Measurements from ENCODE around the gene GSE1.

The GSE1 gene

DNA sequence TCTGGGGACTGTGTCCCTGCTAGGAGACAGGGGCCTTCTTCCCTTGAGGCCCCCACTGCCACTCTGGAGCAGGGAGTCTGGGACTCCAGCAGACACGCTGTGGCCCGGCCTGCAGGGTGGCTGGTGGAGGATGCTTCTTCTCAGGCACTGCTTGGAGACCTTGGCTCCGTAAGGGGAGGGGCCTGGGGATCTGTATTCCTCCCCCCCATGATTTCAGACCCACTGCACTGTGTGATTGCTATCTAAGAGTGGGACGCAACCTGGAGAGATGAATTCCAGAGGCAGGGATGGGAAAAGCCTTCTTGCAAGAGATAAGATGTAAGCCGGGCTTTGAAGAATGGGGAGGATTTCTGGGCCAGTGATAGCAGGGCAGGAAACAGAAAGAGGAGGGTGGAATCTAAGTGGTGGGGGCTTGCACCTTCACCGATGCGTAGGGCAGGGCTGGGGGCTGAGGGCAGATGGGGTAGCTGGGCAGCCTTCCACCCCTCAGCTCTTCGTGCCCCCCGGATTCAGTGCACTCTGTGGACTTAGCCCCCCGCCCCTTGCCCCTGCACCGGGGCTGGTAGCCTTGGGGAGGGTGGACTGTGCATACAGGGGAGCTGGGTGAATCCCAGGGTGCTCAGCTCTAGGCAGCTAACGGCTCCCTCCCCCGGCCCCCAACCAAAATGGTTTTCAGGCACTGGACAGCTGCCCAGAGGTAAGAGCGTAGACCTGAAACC, 5.2 kb upstream of the GSE1 start:
- no peak for DNase-seq

DNA sequence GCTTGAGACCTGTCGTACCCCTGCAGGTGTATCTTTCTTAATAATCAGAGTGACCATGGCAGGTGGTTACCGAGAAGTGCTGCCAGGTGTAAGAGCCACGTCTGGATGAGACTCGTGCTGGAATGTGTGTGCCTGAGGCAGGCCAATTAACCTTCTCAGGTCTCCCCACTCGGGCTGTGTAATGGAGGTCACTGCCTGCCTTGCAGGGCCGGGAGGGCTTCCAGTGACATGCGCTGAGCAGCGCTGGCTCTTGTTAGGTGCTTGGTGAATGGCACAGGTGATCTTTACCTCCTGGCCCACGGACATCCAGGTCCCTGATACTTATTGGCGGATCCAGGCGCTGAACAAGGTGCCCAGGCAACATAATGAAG, 4.6 kb upstream of the GSE1 start:
- DNase-seq: no peak

DNA sequence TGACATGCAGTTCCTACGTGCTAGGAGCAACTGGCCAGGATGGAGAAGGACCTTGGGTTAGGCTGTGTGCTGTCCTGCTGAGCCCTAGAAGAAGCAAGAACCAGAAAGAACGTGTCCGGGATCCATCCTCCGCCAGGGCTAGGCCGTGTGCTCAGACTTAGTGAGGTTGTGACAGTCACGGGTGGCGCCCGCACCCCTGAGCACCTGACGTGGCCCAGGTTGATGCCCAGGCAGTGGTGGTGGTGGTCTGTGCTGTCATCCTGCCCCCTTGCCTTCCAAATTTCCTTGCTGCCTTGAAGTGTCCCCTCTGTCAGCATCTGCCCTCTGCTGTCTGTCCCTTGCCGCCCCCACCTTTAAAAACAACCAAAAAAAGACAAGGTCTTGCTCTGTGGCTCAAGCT, 4.2 kb upstream of the GSE1 start:
- no peak for DNase-seq

DNA sequence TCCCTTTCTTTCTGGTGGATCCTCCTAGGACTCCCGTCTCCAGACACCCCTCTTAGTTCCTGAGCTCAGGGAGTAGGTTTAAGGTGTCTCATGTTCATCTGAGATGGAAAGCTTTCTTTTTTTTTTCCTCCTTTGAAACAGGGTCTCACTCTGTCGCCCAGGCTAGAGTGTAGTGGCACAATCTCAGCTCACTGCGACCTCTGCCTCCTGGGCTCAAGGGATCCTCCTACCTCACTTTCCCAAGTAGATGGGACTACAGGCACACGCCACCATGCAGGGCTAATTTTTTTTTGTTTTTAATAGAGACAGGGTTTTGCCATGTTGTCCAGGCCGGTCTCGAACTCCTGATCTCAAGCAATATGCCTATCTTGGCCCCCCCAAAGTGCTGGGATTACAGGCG, 3.6 kb upstream of the GSE1 start:
- no peak for DNase-seq

GRCh38 chr16:85610059-85610445, 3.1 kb upstream of the GSE1 start:
- no peak for DNase-seq

GRCh38 chr16:85610446-85611193, 2.5 kb upstream of the GSE1 start:
- DNase-seq: peak; percentile 79

DNA sequence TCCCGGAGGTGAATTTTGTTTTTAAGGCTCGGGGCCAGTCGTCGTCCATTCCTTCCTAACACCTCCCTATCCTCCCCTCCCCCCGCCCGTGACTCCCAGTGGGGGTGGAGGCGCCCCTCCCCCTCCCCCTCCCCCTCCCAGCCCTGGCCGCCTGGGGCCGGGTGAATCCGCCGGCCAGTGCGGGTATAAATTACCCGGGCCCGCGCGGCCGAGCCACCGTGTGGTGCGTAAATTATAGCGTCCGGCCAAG, 2.0 kb upstream of the GSE1 start:
- no peak for DNase-seq

GRCh38 chr16:85611444-85612190, 1.5 kb upstream of the GSE1 start:
- peak; percentile 82 for DNase-seq

GRCh38 chr16:85612191-85612800, 826 bp upstream of the GSE1 start:
- no peak for DNase-seq

- DNase-seq: no peak
Measured at GRCh38 chr16:85613604-85614337, 649 bp downstream of the GSE1 start.

GRCh38 chr16:85614338-85615013, 1.4 kb downstream of the GSE1 start:
- DNase-seq: no peak

DNA sequence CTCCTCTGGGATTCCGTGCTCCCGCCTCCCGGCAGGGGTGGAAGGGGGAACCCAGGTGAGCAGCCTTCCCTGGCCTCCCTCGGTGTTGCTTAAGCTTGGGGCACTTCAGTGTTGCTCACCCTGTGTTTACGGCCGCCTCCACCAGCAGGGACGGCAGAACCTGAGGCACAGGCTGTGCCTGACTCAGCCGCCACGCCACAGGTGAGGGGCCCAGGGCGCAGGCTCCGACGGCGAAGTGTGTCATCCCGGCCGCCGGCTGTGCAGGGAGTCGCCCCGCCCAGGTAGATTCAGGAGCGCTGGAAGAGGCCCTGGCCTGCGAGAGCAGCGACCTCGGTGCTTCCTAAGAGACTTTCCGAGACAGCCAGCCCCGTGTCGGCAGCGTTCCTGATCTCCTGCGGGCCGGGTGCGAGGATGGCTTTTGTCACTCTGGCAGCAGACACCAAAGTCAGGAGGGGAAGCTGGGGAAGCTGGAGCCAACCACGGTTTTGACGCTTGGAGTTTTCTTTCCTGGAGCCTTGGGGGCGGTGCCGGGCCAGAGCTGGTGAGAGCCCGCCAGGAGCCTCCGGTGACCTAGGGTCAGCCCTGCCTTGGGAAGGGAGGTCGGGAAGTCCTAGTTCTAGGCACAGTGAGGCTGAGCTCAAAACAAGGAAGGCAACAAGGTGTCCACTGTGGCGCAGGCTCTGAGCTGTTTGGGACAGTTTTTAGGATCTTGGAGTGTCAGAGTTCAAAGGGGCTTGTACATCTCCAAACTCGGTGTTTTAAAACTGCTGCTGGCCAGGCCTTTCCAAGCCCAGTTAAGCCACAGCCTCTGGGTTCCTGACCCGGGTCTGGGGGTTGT, 2.1 kb downstream of the GSE1 start:
- no peak for DNase-seq

DNA sequence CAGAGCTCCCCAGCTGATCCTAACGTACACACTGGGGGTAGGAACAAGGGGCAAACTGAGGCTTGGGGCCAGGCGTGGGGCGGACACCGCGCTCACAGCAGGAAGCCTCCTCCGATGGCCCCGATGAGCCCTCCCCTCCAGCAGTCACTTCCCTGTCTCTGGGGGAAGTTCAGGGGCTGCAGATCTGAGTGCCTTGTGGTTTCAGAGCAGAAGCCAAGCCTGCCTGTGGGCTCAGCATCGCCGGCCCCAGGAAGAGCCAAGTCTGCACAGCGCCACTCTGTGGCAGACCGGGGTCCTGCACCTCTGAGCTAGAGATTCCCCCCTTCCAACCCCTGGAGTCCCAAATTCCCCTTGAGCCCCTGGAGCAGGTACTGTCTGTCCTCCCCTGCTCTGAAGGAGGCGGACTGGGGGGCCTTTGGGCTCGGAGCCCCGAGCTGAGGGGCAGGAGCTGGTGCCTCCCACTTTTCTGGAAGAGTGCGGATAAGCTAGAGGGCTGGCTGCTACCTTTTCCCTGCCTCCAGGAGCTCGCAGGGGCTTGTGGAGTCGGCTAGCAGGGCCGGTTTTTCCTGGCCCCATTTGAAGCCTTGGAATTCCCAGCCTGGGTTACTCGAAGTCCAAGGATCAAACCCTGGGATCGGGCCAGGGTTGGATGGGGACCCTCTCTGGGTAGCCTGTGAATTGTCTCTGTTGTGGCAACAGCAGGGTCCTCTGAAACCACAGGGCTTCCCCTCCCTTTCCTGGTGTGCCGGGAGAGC, 2.9 kb downstream of the GSE1 start:
- DNase-seq: peak; percentile 84

DNA sequence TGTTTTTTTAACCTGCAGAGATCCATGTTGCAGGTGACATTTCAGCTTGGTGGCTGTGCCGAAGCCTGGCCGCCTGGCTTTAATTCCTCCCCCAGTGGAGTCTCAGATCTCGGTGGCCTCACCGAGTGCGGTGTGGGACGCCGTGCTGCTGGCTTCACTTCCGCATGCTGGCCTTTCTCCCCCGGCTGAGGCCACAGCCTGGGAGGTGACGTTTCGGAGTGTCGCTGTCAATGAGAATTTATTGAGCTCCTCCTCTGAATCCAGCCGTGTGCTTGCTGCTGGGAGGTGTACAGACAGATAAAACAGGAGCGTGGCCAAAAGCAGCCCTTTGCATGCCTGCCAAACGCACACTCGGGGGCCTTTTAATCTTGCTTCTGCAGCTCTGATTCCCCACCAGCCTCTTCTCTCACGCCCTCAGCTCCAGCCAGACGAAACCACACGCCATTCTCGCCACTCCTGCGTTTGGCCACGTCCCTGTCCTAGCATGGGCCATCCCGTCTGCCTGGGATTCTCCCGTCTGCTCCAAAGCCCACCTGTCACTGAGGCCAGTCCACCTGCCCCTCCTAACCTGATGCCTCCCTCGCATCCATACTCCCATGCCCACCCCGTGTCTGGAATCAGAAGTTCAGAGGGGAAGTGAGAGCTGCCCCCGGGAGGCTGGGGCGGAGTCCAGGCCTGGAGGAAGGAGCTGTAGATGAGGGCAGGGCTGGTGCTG, 3.6 kb downstream of the GSE1 start:
- no peak for DNase-seq

- no peak for DNase-seq
Measured at GRCh38 chr16:85617948-85618347, 4.8 kb downstream of the GSE1 start.

- DNase-seq: no peak
Measured at GRCh38 chr16:85618521-85618920, 5.4 kb downstream of the GSE1 start.

DNA sequence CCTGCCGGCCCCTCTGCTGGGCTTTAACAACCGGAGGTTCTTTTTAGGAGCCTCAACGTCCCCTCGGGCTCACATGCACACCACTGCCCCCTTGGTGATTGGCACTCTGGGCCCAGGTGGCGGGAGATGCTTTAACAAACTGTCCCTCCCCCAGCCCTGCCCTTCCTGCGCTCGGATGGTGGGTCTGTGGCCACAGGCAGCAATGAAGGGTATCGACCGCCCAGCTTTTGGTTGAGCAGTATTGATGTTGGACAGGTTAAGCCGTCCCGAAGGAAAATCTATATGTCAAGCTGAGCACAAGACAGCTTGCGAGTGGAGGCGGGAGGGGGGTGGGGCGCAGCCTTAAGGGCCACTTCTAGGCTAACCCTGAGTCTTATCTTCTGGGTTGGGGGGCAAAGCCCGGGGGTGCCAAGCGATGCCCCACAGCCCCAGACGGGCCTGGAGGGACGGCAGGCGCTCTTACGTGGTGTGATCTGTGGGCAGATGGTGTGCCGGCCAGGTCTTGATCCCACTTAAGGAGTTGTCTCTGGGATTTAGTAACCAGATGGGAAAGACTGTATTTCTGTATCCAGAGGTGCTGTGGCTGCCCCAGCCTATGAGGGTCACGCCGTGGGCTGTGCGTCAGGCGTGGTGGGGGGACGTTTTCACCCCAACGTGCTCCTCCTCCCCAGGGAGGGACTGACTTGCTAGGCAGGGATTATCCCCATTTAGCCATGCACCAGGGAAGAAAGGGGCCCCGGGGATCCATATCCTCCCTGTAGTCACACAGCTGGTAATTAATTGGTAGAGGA, 6.2 kb downstream of the GSE1 start:
- no peak for DNase-seq

DNA sequence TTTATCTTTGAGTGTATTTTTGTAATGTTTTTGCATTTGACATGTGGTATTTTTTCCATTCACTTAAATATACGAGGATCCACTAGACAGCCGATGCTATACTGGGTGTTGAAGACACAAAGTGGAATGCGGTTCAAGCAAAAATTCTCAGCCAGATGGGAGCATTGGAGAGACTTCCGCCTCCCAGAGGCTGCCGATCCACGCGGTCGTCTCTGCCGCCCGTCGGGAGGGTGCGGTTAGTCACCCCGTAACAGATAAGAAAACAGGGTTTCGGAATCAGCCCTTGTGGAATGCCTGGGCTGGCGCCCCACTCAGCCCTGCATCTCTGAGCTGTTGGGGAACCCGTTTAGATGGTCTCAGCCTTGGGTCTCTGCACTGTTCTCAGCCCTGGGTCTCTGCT, 7.3 kb downstream of the GSE1 start:
- DNase-seq: no peak

DNA sequence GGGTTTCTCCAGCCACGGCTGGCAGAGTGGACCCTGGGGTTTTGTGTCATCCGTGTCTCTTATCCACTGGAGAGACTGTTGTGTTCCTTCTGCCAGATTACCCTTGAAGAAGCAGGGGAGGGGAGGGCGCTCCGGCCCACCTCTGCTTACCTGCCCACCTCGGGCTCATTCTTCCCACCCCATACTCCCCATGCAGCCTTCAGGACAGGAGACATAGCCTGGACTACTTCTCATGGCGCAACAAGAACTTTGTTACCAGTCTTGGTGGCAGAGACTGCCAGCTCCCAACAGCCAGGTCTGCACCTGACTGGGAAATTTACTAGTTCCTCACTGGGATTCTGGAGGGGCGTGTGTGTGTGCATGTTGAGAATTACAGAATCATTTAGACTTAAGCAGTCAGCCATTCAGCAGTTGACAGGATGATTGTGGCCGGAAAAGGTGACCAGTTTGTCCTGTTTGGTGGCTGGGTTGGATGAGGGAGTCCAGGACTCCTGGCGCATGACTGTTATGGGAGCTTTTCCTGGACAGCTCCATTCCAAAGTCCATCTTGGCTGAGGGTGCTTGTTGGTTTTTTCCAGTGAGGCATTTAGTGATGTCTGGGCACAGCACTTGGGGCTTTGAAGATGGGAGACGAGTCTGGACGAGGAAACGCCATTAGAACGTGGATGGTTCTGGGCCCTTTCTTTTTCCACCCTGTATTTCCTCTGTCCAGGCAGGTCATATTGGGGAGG, 8.7 kb downstream of the GSE1 start:
- no peak for DNase-seq

Measured in NCI-H1694 (cell line).